NCI-H524 treated with DMSO at 0.1 percent for 48 hours (cell line): Measurements from ENCODE around the gene CACNA1H.

ENCODE experiments used
- DNase-seq: peaks from one replicate; lab custom pipeline; 2025; lab: John Stamatoyannopoulos, UW

Gene CACNA1H

DNA sequence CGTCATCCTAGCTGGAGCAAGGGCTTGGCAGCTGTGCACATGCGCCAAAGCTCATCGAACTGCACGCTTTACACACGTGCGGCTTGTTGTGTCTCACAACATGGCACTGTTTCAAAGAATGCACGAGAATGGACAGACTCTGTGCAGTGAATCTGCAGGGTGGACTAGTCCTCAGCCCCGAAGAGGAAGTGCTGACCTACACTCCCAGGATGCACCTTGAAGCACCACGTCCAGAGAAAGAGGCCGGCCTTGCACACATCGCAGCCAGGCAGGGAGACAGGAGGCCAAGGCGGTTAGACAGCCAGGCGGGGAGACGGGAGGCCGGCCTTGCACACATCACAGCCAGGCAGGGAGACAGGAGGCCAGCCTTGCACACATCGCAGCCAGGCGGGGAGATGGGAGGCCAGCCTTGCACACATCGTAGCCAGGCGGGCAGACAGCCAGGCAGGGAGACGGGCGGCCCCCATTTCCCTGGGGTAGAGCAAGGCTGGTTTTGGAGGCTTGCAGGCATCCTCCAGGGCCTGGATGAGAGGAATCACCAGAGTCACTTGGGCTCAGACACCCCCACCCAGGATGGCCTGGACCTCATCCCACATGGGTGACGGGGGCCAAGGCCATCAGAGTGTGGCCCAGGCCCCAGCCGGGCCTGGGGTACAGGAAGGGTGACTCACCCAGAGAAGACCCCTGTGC, 9.0 kb upstream of the CACNA1H start:
- no peak for DNase-seq

DNA sequence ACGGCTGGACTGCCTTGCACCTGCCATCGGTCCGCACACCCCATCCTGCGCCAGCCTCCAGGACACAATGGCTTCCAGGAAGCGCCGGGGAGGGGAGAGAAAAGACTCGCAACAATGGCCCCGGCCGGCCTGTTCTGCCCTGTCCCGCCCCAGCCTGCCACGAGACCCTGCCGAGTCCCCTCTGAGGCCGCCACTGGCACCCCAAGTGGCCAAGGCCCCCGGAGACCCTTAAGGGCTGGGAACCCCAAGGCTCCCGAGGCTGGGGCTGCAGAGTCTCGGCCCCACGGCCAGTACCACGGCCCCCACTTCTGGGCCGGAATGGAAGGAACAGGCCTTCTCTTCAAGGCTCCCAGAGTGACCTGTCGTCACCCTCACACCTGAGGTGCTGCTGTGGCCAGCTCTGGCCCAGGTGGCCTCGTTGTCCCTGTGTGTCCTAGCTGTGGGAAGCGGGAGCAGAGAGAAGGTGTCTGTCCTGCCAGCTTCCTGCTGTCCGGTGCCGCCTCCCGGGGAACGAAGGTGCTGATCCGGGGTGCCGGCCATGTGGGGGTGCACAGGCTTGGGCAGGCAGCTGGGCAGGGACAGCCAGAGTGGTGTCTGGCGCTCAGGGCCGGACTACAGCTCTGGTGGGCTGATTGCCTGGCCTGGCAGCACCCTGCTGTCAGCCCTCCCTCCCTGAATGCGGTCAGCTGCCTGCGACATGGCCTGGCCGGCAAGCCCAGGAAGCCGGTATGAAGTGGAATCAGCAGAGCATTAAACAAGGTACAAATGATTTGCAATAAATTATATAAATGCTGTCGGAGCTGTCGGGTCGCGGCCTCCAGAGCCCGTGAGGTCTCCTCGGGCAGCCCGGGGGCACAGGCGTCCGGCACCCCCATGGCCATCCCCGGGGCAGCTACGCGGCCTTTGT, 8.2 kb upstream of the CACNA1H start:
- DNase-seq = no peak

GRCh38 chr16:1145383-1146100, 7.4 kb upstream of the CACNA1H start:
- no peak for DNase-seq

DNA sequence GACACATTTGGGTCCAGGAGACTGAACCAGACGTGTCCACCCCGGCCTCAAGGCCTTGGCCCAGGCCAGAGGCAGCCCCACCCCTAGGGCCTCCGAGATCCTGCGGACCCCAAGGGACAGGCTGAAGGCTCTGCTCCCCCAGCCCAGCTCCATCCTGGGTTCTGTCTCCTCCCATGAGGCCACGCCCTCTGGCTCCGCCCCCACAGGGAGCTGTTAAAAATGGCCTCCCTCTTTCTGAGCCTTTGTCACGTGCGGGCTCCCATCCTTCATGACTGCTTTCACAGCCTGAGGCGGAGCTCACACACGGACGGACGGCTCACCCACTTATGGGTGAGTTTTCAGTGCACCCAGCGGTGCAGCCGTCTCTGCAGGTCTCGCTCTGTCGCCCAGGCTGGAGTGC, 6.5 kb upstream of the CACNA1H start:
- DNase-seq = no peak

DNA sequence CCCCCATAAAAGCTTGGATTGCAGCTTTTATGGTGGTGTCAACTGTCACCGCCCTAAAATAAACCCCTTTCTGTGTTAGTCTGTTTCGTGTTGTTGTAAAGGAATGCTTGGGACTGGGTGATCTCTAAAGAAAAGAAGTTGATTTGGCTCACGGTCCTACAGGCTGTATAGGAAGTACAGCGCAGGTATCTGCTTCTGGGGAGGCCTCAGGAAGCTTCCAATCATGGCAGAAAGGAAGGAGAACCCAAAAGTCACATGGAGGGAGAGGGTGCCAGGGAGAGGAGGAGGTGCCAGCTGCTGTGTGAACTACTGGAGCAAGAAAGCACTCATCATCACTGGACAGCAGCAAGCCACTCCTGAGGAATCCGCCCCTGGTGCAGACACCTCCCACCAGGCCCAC, 5.9 kb upstream of the CACNA1H start:
- no peak for DNase-seq

DNA sequence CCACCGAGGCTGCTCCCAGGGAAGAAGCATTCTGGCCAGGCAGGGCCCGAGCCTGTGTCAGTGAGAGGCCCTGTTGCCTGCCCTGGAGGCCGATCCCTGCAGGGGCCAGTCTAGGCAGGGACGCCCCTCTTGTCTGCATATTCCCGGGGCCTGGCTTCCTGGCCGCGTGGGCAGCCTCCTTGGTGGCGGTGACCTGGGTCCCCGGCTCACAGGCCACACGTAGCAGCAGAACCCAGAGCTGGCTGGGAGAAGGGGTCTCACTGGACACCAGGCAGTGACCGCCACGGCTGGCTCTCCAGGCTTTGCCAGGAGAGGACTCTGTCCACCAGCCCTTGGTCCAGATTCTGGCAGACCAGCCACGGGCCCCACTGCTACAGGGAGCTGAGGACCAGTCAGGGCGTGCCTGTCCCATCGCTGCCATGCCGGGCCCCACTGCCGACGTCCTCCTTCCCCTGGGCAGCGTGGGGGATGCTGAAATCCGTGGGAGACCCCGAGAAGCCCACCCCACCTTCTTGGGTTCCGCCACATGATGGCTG, 3.7 kb upstream of the CACNA1H start:
- DNase-seq = no peak

DNA sequence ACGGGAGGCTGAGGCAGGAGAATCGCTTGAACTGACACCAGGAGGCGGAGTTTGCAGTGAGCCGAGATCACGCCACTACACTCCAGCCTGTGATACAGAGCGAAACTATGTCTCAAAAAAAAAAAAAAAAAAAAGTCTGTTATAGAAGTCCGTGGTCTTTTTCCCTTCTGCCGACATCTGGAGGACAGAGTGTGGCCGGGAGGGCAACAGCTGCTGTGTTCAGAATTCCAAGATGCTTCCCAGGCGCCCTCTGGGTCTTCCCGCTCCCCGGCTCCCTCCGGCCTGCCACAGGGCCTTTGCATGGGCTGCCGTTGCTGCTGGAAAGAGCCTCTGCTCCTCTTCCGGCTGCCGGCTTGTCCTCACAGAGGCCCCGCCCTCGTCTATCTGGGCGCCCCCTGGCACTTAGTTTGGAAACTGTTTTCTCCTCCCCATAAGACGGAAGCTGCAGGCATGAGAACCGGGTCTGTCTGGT, 2.4 kb upstream of the CACNA1H start:
- no peak for DNase-seq

DNA sequence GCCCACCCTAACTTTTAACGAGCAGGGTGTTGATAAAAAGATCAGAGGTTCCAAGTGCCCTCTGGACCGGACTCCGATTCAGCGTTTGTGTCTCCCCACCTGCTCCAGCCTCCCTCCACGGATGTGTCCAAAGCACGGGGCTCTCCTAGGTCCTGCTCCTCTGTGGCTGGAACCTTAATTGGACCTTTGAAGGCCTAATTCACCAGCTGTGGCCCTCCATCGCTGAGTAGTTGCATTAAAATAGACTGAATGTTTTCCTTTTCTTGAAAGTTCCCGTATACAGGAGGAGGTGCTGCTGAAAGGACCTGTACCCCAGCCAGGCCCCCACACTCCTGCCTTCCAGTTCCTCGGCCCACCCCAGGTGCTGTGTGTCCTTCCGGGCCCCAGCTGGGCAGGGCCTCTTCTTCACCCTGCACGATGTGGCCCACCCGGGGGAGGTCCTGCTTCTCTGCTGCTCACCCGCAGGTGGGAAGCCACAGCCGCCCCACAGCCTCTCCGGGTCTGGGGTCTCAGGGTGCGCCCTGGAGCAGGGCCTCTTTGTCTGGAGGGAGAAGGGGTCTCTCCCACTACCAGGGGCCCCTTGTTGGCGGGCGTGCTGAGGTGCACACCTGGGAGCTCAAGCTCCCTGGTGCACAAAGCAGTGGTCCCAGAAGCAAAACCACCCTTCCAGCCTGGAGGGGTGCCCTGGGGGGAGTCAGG, 1.3 kb upstream of the CACNA1H start:
- no peak for DNase-seq

- no peak for DNase-seq
Observed at GRCh38 chr16:1152123-1152638, 725 bp upstream of the CACNA1H start.

- no peak for DNase-seq
Observed at GRCh38 chr16:1153480-1154160, 714 bp downstream of the CACNA1H start.

DNA sequence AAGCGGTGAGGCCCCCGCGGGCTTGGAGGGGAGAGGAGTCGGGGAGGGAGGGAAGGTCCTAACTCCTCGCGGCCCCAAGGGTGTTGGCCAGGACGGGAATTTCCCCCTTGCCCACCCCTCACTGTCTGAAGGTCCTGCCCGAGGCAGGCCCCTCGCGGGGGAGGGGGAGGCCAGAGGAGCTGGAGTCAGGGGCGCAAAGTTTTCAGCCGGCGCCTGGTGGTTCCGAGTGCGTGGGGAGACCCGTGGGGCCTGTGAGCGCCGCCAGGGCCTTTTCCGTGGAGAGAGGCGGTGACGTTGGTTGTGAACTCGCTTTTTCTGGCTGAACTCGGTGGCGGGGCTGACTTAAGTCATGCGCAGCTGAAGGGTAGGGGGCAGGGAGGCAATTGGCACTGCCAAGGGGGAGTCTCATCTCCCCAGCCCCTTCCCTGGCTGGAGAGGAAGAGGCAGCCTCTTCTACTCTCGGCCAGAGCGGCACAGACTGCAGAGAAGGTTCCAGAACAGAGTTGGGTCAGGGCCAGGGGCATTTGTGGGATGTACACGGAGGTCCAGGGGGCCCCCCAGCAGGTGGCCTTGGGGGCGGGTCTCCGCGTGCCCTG, 1.5 kb downstream of the CACNA1H start:
- no peak for DNase-seq

DNA sequence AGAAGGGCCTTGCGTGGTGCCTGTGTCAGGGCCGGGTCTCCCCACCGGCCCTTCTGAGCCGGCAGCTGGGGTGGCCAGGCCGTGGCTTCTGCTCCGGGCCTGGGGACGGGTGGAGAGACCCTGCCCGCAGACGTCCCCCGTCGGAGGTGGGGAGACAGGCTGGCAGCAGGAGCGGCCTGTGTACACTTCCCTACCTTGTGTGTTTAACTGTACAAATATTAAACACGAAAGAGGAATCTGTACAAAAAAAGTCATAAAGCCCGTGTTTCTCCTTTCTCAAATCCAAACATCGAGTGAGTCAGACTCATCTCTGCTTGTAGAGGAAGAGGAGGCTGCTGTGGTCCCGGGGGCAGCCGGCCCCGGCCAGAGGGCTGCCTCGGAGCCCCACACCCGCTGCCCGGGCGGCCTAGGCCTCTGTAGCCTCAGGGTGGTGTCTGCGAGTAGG, 2.0 kb downstream of the CACNA1H start:
- no peak for DNase-seq

DNA sequence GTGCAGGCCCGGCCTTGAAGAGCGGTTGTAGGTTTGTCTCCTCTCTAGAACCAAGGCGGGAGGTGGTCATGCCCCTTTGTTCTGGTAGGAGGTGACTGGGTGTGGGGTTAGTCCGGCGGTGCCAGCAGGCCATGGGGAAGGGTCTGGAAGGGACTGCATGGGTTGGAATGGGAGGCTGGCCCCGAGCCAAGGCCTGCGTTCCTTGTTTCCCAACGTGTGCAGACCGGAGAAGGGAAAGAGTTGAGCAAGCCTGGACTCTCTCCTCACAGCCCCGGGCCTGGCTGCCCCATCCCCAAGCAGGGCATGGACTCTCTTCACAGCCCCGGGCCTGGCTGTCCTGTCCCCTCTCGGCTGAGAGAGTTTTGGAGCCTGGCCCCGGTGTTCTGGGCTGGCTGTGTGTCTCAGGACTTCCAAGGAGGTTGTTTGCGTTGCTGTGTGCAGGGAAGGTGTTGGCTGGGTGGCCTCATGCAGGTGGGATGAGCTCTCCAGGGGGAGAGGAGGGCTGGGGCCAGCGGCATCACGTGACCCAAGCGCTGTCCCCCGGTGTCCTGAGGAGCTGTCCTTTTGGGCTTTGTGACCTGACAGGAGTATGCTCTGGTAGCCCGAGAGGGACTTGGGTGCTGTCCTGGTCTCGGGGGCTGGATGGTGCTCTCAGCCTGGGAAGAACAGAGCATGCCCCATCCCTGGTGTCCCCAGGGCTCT, 2.6 kb downstream of the CACNA1H start:
- DNase-seq = no peak

DNA sequence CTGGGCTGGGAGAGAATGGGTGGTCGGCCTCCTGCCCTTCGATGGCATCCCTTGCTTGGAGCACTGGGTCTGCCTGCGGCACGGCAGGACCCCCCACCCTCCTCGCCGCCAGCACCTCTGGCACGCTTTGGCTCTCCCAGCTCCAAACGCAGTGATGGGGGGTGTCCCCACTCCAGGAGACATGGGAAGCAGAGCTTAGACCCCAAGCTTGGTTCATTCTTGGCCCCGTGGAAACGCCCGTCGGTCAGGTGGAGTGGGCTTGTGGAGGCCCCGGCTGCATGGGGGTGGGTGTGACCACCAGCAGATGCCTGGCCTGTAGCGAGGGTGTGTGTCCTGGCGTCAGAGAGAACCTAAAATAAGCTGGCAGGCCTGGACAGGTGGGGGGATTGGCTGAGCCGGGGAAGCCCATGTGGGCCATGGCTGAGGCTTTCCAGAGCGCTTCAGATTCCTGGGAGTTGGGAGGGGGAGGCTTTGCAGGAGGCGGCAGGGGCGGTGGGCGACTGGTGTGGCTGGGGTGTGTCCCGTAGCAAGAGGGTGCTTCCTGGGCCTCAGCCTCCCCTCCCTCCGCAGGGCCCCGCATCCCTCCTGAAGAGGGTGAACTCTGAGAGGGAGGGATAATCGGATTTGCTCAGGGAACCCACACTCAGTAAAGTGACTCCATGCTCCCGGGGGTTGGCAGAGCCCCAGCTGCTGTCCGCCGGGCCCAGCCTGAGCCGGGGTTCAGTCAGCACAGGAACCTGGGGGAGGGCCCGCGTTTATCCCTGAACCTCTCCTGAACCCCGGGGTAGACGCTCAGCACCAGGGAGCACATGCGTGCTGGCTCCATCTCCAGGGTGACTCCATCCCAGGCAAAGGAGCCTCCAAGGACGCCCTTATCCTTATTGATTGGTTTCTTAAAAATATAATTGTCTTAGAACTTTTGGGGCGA, 3.4 kb downstream of the CACNA1H start:
- DNase-seq = peak; percentile 44

DNA sequence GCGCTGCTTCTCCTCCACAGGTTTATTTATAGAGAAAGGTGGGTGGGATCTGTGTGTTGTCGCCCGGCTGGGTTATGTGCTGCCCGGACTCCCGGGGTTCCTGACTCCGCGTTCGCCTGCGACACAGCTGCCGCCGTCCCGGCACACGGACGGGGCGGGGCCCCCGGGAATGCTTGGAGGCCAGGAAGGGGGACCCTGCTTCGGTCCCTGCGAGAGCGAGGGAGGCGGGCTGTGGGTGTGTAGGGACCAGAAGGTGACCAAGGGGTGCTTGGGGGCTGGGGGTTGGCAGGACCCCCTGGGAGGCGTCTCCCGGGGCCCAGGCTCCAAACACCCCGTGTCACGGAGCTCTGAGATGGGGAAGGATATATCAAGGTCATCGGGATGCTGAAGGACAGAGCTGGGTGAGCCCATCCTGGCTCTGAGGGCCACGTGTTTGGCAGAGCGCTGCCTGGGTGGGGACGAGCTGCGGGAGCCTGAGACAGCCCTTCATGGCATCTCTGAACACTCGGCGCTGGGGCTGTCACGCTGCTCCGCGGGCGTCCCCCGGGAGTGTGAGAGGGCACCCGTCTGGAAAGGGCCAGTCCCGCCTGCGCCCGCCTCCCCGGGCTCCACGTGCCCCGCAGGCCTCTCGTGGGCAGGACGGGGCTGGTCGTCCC, 4.2 kb downstream of the CACNA1H start:
- DNase-seq = no peak

DNA sequence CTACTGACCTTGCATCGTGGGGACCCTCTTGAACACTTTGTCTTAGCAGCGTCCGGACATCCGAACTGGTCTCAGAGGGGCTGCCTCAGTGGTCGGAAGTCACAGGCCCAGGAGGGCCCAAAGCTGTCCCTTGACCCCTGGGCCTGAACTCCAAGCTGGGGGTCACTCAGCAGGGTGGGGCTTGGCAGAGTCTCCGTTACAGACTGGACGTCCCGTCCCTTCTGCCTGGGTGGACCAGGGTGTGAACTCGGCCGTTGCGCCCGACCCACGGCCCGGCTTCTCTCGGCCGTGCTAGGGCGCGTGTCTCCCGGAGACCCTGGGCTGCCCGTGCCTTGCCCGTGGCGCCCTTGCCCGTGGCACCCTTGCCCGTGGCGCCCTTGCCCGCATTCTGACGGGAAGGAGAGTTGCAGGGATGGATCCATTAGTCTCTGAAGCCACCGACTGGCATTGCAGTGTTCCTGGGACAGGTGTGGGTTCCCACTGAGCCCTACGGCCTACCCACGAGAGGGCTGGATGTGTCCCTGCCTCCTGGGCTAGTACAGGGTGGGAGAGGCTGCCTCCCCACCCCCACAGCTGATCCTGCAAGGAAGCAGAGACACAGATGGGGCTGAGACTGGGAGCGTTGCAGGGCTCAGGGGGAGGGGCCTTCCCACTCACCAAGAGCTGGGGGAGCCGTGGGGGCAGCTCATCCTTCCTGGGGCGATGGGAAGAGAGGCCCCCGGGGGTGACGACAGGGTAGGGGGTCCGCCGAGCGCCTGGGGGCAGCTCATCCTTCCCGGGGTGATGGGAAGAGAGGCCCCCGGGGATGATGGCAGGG, 4.9 kb downstream of the CACNA1H start:
- peak; percentile 30 for DNase-seq
